CD4-positive, alpha-beta T cell treated with Interleukin-15 for 4 hours (primary cell): ENCODE measurements around the gene ATP6V0A4.
"Not testable (repeated sequence)": the region's sequence is repeated elsewhere in the genome, so short reads cannot be mapped to it uniquely, and the experiment has no call there.

ENCODE experiments used
- DNase-seq: peaks from one replicate; pipeline ENCODE4 v3.0.0-alpha.2; 2020; ENCODE audit warnings: low spot score

The ATP6V0A4 gene

GRCh38 chr7:138750901-138751464, 47.0 kb downstream of the ATP6V0A4 start:
- DNase-seq = no peak

- no peak for DNase-seq
These were observed 47.5 kb downstream of the ATP6V0A4 start for GRCh38 chr7:138750473-138750872.

GRCh38 chr7:138749960-138750359, 48.0 kb downstream of the ATP6V0A4 start:
- no peak for DNase-seq

- DNase-seq = no peak
These were observed 49.3 kb downstream of the ATP6V0A4 start for GRCh38 chr7:138748666-138749065.

GRCh38 chr7:138746073-138746472, 51.9 kb downstream of the ATP6V0A4 start:
- peak; percentile 26 for DNase-seq

GRCh38 chr7:138745189-138745588, 52.8 kb downstream of the ATP6V0A4 start:
- DNase-seq = no peak

- no peak for DNase-seq
These were observed 56.6 kb downstream of the ATP6V0A4 start for GRCh38 chr7:138741453-138741735.

- DNase-seq = no peak
These were observed 58.1 kb downstream of the ATP6V0A4 start for GRCh38 chr7:138739859-138740258.

GRCh38 chr7:138738551-138739335, 59.3 kb downstream of the ATP6V0A4 start:
- peak; percentile 84 for DNase-seq

GRCh38 chr7:138738114-138738513, 59.9 kb downstream of the ATP6V0A4 start:
- DNase-seq = no peak

GRCh38 chr7:138735399-138735798, 62.6 kb downstream of the ATP6V0A4 start:
- DNase-seq = no peak

GRCh38 chr7:138731733-138732132, 66.3 kb downstream of the ATP6V0A4 start:
- not testable (repeated sequence) for DNase-seq

- no peak for DNase-seq
These were observed 68.6 kb downstream of the ATP6V0A4 start for GRCh38 chr7:138729444-138729843.

- no peak for DNase-seq
These were observed 70.5 kb downstream of the ATP6V0A4 start for GRCh38 chr7:138727336-138728099.

GRCh38 chr7:138726288-138726687, 71.7 kb downstream of the ATP6V0A4 start:
- DNase-seq = no peak

GRCh38 chr7:138720286-138720685, 77.7 kb downstream of the ATP6V0A4 start:
- DNase-seq = no peak

- no peak for DNase-seq
These were observed 81.1 kb downstream of the ATP6V0A4 start for GRCh38 chr7:138716889-138717288.

GRCh38 chr7:138713191-138713590, 84.8 kb downstream of the ATP6V0A4 start:
- DNase-seq = no peak

GRCh38 chr7:138712652-138713051, 85.3 kb downstream of the ATP6V0A4 start:
- no peak for DNase-seq

GRCh38 chr7:138710536-138711385, 87.2 kb downstream of the ATP6V0A4 start:
- DNase-seq = no peak

GRCh38 chr7:138705167-138705566, 92.8 kb downstream of the ATP6V0A4 start:
- no peak for DNase-seq

GRCh38 chr7:138701537-138701923, 96.5 kb downstream of the ATP6V0A4 start:
- no peak for DNase-seq
